HEK293 (cell line): Measurements from ENCODE around the gene CBLL1.

Experiments
- CTCF ChIA-PET: fragments of 350-600 bp; formaldehyde crosslinking; extraction: SDS; loops from one replicate; lab custom pipeline; 2021; ENCODE audit warnings: antibody characterized with exemption; lab: Yijun Ruan, JAX
- POLR2A ChIA-PET: fragments of 300-600 bp; formaldehyde crosslinking; extraction: SDS; loops from one replicate; lab custom pipeline; 2020; ENCODE audit warnings: antibody characterized with exemption, inconsistent platforms; lab: Yijun Ruan, JAX
- H3K27ac ChIP-seq: fragments of 200-500 bp; sonication (Bioruptor generic); 2 replicates; pipeline ENCODE4 v1.5.1; 2014; ENCODE audit warnings: low read depth, low read length, control low read depth, inconsistent platforms; ENCODE audit errors: extremely low read depth
- H3K36me3 ChIP-seq, 2 experiments: fragments of 200-500 bp in 1 of 2; sonication (Bioruptor generic) in 1 of 2; 1 replicate in 1 of 2; 2 replicates in 1 of 2; pipeline ENCODE4 v1.5.1; 2014 to 2017; ENCODE audit warnings: inconsistent platforms in 2 of 2, low read length in 2 of 2; ENCODE audit not compliant: control insufficient read depth in 2 of 2, insufficient read depth in 1 of 2
- H3K4me1 ChIP-seq: fragments of 200-500 bp; sonication (Bioruptor generic); 2 replicates; pipeline ENCODE4 v1.5.1; 2014; ENCODE audit warnings: mild to moderate bottlenecking, low read length, inconsistent platforms; ENCODE audit not compliant: control insufficient read depth, insufficient read depth
- H3K4me3 ChIP-seq: 2 replicates; pipeline ENCODE4 v1.5.1; 2011; ENCODE audit warnings: low read depth, mild to moderate bottlenecking, control low read depth, low read length, moderate library complexity
- H3K9me3 ChIP-seq: fragments of 200-500 bp; sonication (Bioruptor generic); 2 replicates; pipeline ENCODE4 v1.5.1; 2014; ENCODE audit warnings: low read depth, low read length, inconsistent platforms; ENCODE audit not compliant: control insufficient read depth, insufficient read depth
- GLI4 ChIP-seq: fragments of 450-650 bp; formaldehyde crosslinking; IDR thresholded peaks from 2 replicates; pipeline ENCODE4 v1.5.1; 2016; ENCODE audit warnings: missing biosample characterization, missing genetic modification characterization
- KLF10 ChIP-seq: fragments of 450-650 bp; IDR thresholded peaks from 2 replicates; pipeline ENCODE4 v1.5.1; 2018; ENCODE audit warnings: missing biosample characterization, mild to moderate bottlenecking, missing genetic modification characterization
- KLF8 ChIP-seq: fragments of 450-650 bp; formaldehyde crosslinking; IDR thresholded peaks from 2 replicates; pipeline ENCODE4 v1.5.1; 2016; ENCODE audit warnings: missing biosample characterization, missing genetic modification characterization
- PRDM1 ChIP-seq: fragments of 450-650 bp; formaldehyde crosslinking; IDR thresholded peaks from 2 replicates; pipeline ENCODE4; 2016; ENCODE audit warnings: missing biosample characterization, missing genetic modification characterization
- ZBTB17 ChIP-seq: fragments of 450-650 bp; formaldehyde crosslinking; IDR thresholded peaks from 2 replicates; pipeline ENCODE4 v1.5.1; 2016; ENCODE audit warnings: missing biosample characterization, missing genetic modification characterization
- ZFP3 ChIP-seq: fragments of 450-650 bp; formaldehyde crosslinking; IDR thresholded peaks from 2 replicates; pipeline ENCODE4 v1.5.1; 2016; ENCODE audit warnings: low read depth, missing biosample characterization, missing genetic modification characterization
- ZNF10 ChIP-seq: fragments of 450-650 bp; formaldehyde crosslinking; IDR thresholded peaks from 2 replicates; pipeline ENCODE4 v1.5.1; 2017; ENCODE audit warnings: missing biosample characterization, missing genetic modification characterization
- ZNF132 ChIP-seq: fragments of 450-650 bp; formaldehyde crosslinking; IDR thresholded peaks from 2 replicates; pipeline ENCODE4 v1.5.1; 2017; ENCODE audit warnings: missing biosample characterization, missing genetic modification characterization, borderline replicate concordance
- ZNF138 ChIP-seq: fragments of 450-650 bp; formaldehyde crosslinking; IDR thresholded peaks from 2 replicates; pipeline ENCODE4 v1.5.1; 2016; ENCODE audit warnings: missing biosample characterization, missing genetic modification characterization, borderline replicate concordance
- ZNF23 ChIP-seq: fragments of 450-650 bp; formaldehyde crosslinking; IDR thresholded peaks from 2 replicates; pipeline ENCODE4 v1.5.1; 2016; ENCODE audit warnings: missing biosample characterization, missing genetic modification characterization, borderline replicate concordance
- ZNF549 ChIP-seq: fragments of 450-650 bp; IDR thresholded peaks from 2 replicates; pipeline ENCODE4 v1.5.1; 2018; ENCODE audit warnings: missing biosample characterization, missing genetic modification characterization, mild to moderate bottlenecking, inconsistent platforms, moderate library complexity
- ZNF600 ChIP-seq: fragments of 450-650 bp; formaldehyde crosslinking; IDR thresholded peaks from 2 replicates; pipeline ENCODE4 v1.5.1; 2016; ENCODE audit warnings: missing biosample characterization, missing genetic modification characterization
- ZNF621 ChIP-seq: fragments of 450-650 bp; formaldehyde crosslinking; IDR thresholded peaks from 2 replicates; pipeline ENCODE4 v1.5.1; 2017; ENCODE audit warnings: missing biosample characterization, missing genetic modification characterization
- ZNF629 ChIP-seq: fragments of 450-650 bp; formaldehyde crosslinking; IDR thresholded peaks from 2 replicates; pipeline ENCODE4 v1.5.1; 2017; ENCODE audit warnings: missing biosample characterization, missing genetic modification characterization
- ZNF660 ChIP-seq: fragments of 450-650 bp; IDR thresholded peaks from 2 replicates; pipeline ENCODE4 v1.5.1; 2018; ENCODE audit warnings: missing biosample characterization, mild to moderate bottlenecking, missing genetic modification characterization
- TF ChIP-seq, protein P1 (sequence below): sonication (generic); formaldehyde crosslinking; IDR thresholded peaks from 2 replicates; pipeline ENCODE4 v1.8.1; 2022; ENCODE audit warnings: mild to moderate bottlenecking, moderate library complexity, missing genetic modification reagents
- TF ChIP-seq, protein P2 (sequence below): fragments of 450-650 bp; formaldehyde crosslinking; IDR thresholded peaks from 2 replicates; pipeline ENCODE4 v1.5.1; 2016; ENCODE audit warnings: missing biosample characterization, missing genetic modification characterization
- TF ChIP-seq, protein P3 (sequence below): fragments of 450-650 bp; formaldehyde crosslinking; IDR thresholded peaks from 2 replicates; pipeline ENCODE4 v1.5.1; 2017; ENCODE audit warnings: missing biosample characterization, missing genetic modification characterization
- TF ChIP-seq, protein P4 (sequence below): fragments of 450-650 bp; formaldehyde crosslinking; IDR thresholded peaks from 2 replicates; pipeline ENCODE4 v1.5.1; 2016; ENCODE audit warnings: missing biosample characterization, missing genetic modification characterization
- TF ChIP-seq, protein P5 (sequence below): fragments of 450-650 bp; formaldehyde crosslinking; IDR thresholded peaks from 2 replicates; pipeline ENCODE4 v1.5.1; 2017; ENCODE audit warnings: missing biosample characterization, missing genetic modification characterization

Gene CBLL1

DNA sequence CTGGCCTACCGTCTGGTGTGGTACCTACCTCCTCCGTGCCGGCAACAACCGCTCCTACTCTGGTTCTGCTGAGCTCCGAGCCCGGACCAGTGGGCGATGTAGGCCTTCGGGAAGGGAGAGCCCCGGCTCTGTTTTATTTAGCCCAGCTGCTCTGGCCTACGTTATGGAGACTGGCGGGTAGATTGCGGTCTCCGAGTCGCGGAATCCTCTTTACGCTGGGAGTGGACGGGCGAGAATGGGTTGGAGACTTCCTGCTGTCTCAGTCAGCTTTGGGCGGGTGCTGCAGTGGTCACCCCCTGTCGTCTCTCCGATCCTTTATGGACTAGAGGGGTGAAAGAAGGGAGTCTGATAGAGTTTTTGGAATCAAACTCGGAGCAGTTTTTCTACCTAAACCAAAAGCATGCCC, 406 bp downstream of the CBLL1 start:
- TF ChIP-seq, protein P1, sequence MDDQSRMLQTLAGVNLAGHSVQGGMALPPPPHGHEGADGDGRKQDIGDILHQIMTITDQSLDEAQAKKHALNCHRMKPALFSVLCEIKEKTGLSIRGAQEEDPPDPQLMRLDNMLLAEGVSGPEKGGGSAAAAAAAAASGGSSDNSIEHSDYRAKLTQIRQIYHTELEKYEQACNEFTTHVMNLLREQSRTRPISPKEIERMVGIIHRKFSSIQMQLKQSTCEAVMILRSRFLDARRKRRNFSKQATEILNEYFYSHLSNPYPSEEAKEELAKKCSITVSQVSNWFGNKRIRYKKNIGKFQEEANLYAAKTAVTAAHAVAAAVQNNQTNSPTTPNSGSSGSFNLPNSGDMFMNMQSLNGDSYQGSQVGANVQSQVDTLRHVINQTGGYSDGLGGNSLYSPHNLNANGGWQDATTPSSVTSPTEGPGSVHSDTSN (CRISPR knock-in tag): 0 out of 2 replicates have a peak, but pooled peaks have one; percentile 33
- TF ChIP-seq, protein P2, sequence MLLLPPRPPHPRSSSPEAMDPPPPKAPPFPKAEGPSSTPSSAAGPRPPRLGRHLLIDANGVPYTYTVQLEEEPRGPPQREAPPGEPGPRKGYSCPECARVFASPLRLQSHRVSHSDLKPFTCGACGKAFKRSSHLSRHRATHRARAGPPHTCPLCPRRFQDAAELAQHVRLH (tag by site-specific recombination): peak; percentile 95
- TF ChIP-seq ZNF132 (tag by site-specific recombination): no peak
- TF ChIP-seq ZBTB17 (tag by site-specific recombination): peak; percentile 3
- no peaks in the 10 kb centered on the region for H3K9me3 ChIP-seq
- POLR2A ChIA-PET: interaction anchor here (1.0 to 2.0 kb wide), 4 partner anchors 83 to 781 kb away, joined by 3 to 13 read pairs (median 4); partner anchors contain the start of genes COG5, DUS4L and PNPLA8
- peaks cover 3 to 7% of the 10 kb centered on the region in 2 experiments; a peak in 2 of 3 replicates for H3K36me3 ChIP-seq
- peak overlapping the region; percentile 82 for H3K27ac ChIP-seq
- H3K4me3 ChIP-seq: peak overlapping the region; percentile 73
- peaks cover 2% of the 10 kb centered on the region; the same call in 1 of the 2 replicates for H3K4me1 ChIP-seq
- CTCF ChIA-PET: interaction anchor here (8.8 kb wide), 1 partner anchor 134 kb away, joined by 106 read pairs; no protein-coding TSS in a partner anchor

DNA sequence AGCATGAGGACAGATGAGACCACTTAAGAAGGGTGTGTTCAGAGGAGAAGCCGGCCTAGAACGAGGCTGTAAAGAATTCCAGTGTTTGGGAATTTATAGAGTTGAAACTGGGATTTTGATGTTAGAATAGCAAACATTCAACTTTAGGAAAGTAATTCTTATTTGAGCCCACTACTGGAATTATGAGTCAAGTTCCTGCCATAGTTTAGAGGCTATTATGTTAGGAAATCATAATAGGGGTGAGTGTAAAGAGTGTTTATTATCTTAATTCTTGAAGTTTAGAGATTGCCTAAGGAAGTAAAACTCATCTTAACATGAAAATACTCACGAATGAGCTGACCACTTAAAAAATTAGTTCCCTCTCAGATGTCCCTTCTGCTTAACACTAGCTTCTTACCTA, 2.1 kb downstream of the CBLL1 start:
- H3K9me3 ChIP-seq: no peaks in the 10 kb centered on the region
- TF ChIP-seq ZNF549 (tag by site-specific recombination) (no peak), ZNF10 (tag by site-specific recombination) (no peak), GLI4 (tag by site-specific recombination) (no peak), ZFP3 (tag by site-specific recombination) (no peak), KLF8 (tag by site-specific recombination) (no peak), KLF10 (tag by site-specific recombination) (no peak), PRDM1 (tag by site-specific recombination) (no peak), ZNF660 (tag by site-specific recombination) (no peak), ZNF621 (tag by site-specific recombination) (no peak), ZNF23 (tag by site-specific recombination) (no peak), ZNF629 (tag by site-specific recombination) (no peak), ZNF600 (no peak), ZNF138 (no peak)
- TF ChIP-seq, protein P3, sequence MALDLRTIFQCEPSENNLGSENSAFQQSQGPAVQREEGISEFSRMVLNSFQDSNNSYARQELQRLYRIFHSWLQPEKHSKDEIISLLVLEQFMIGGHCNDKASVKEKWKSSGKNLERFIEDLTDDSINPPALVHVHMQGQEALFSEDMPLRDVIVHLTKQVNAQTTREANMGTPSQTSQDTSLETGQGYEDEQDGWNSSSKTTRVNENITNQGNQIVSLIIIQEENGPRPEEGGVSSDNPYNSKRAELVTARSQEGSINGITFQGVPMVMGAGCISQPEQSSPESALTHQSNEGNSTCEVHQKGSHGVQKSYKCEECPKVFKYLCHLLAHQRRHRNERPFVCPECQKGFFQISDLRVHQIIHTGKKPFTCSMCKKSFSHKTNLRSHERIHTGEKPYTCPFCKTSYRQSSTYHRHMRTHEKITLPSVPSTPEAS (tag by site-specific recombination): no peak
- TF ChIP-seq, protein P4, sequence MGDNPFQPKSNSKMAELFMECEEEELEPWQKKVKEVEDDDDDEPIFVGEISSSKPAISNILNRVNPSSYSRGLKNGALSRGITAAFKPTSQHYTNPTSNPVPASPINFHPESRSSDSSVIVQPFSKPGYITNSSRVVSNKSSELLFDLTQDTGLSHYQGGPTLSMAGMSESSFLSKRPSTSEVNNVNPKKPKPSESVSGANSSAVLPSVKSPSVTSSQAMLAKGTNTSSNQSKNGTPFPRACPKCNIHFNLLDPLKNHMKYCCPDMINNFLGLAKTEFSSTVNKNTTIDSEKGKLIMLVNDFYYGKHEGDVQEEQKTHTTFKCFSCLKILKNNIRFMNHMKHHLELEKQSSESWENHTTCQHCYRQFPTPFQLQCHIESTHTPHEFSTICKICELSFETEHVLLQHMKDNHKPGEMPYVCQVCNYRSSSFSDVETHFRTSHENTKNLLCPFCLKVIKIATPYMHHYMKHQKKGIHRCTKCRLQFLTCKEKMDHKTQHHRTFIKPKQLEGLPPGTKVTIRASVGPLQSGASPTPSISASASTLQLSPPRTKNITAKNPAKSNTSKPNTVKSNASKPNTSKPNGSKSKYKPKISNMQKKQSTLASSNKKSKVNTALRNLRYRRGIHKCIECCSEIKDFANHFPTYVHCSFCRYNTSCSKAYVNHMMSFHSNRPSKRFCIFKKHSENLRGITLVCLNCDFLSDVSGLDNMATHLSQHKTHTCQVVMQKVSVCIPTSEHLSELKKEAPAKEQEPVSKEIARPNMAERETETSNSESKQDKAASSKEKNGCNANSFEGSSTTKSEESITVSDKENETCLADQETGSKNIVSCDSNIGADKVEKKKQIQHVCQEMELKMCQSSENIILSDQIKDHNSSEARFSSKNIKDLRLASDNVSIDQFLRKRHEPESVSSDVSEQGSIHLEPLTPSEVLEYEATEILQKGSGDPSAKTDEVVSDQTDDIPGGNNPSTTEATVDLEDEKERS (tag by site-specific recombination): no peak
- TF ChIP-seq, protein P5, sequence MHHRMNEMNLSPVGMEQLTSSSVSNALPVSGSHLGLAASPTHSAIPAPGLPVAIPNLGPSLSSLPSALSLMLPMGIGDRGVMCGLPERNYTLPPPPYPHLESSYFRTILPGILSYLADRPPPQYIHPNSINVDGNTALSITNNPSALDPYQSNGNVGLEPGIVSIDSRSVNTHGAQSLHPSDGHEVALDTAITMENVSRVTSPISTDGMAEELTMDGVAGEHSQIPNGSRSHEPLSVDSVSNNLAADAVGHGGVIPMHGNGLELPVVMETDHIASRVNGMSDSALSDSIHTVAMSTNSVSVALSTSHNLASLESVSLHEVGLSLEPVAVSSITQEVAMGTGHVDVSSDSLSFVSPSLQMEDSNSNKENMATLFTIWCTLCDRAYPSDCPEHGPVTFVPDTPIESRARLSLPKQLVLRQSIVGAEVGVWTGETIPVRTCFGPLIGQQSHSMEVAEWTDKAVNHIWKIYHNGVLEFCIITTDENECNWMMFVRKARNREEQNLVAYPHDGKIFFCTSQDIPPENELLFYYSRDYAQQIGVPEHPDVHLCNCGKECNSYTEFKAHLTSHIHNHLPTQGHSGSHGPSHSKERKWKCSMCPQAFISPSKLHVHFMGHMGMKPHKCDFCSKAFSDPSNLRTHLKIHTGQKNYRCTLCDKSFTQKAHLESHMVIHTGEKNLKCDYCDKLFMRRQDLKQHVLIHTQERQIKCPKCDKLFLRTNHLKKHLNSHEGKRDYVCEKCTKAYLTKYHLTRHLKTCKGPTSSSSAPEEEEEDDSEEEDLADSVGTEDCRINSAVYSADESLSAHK (tag by site-specific recombination): no peak
- peaks cover 16 to 17% of the 10 kb centered on the region in 2 experiments for H3K36me3 ChIP-seq
- H3K27ac ChIP-seq: no peak overlapping the region
- H3K4me3 ChIP-seq: no peak overlapping the region
- peaks cover 2% of the 10 kb centered on the region; the same call in 1 of the 2 replicates for H3K4me1 ChIP-seq
- CTCF ChIA-PET: interaction anchor here (0.6 to 8.8 kb wide), 3 partner anchors 35 to 282 kb away, joined by 3 to 106 read pairs (median 3); no protein-coding TSS in a partner anchor
- POLR2A ChIA-PET: no interaction called here
